ENCODE data around the gene OVCH2.
"Not testable (repeated sequence)": the region's sequence is repeated elsewhere in the genome, so short reads cannot be mapped to it uniquely, and the experiment has no call there.

OVCH2 gene, protein sequence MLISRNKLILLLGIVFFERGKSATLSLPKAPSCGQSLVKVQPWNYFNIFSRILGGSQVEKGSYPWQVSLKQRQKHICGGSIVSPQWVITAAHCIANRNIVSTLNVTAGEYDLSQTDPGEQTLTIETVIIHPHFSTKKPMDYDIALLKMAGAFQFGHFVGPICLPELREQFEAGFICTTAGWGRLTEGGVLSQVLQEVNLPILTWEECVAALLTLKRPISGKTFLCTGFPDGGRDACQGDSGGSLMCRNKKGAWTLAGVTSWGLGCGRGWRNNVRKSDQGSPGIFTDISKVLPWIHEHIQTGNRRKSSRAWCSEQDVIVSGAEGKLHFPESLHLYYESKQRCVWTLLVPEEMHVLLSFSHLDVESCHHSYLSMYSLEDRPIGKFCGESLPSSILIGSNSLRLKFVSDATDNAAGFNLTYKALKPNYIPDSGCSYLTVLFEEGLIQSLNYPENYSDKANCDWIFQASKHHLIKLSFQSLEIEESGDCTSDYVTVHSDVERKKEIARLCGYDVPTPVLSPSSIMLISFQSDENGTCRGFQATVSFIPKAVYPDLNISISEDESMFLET

DNA sequence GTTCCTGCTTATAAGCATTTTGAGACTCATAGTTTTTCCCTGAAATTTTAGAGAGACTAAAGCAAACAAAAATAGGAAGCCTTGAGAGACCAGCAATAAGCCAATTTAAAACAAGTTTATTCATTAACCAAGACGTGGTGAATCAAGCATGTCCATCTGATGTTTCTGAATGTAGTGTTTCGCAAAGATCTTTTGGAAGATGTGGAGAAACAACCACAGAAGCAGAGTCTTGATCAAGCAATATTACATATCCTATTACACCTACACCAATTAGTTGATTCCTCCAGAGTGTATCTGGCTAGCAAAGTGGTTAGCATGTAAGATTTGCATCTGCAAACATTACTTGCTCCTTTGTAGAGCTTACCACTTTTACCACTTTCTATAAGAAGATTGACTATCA is at the start of gene OVCH2:
OVCH2 (minus strand) TSS at position 101 of the 400 bp plus-strand sequence; CDS start at position 18, 83 bp downstream.
- H3K27ac ChIP-seq, result no peak within 1 kb of the TSS
- TF ChIP-seq, protein P1, sequence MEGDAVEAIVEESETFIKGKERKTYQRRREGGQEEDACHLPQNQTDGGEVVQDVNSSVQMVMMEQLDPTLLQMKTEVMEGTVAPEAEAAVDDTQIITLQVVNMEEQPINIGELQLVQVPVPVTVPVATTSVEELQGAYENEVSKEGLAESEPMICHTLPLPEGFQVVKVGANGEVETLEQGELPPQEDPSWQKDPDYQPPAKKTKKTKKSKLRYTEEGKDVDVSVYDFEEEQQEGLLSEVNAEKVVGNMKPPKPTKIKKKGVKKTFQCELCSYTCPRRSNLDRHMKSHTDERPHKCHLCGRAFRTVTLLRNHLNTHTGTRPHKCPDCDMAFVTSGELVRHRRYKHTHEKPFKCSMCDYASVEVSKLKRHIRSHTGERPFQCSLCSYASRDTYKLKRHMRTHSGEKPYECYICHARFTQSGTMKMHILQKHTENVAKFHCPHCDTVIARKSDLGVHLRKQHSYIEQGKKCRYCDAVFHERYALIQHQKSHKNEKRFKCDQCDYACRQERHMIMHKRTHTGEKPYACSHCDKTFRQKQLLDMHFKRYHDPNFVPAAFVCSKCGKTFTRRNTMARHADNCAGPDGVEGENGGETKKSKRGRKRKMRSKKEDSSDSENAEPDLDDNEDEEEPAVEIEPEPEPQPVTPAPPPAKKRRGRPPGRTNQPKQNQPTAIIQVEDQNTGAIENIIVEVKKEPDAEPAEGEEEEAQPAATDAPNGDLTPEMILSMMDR (conservative IDR thresholded peaks at IDR 0.05), result no peak

DNA sequence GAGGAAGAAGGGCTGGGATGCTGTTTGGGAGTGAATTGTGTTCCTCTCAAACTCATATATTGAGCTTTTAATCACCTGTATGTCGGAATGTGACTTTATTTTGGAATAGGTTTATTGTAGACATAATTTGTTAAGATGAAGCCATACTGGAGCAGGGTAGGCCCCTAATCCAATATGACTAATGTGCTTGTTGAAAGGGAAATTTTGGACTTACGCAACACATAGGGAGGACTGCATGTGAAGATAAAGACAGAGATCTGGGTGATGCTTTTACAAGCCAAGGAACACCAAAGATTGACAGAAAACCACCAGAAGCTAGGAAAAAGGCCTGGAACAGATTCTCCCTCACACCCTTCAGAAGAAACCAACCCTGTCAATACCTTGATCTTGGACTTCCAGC is 43.2 kb upstream of the OVCH2 start:
- TF ChIP-seq, protein P1 (conservative IDR thresholded peaks at IDR 0.05), result no peak

DNA sequence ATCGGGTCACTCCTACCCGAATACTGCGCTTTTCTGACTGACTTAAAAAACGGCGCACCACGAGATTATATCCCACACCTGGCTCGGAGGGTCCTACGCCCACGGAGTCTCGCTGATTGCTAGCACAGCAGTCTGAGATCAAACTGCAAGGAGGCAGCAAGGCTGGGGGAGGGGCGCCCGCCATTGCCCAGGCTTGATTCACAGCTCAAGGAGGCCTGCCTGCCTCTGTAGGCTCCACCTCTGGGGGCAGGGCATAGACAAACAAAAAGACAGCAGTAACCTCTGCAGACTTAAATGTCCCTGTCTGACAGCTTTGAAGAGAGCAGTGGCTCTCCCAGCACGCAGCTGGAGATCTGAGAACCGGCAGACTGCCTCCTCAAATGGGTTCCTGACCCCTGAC is 28.5 kb upstream of the OVCH2 start:
- H3K27ac ChIP-seq, result not testable (repeated sequence)

More for the DNA sequence above, 43.2 kb upstream of the OVCH2 start:
- H3K27ac ChIP-seq, result no peak overlapping the region

DNA sequence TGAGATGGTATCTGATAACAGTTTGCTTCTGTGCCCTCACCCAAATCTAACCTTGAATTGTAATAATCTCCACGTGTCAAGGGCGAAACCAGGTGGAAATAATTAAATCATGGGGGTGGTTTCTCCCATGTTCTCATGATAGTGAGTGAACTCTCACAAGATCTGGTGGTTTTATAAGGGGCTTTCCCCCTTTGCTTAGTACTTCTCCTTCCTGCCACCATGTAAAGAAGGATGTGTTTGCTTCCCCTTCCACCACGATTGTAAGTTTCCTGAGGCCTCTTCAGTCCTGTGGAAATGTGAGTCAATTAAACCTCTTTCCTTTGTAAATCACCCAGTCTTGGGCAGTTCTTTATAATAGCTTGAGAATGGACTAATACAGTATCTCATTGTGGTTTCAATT is 8.5 kb upstream of the OVCH2 start:
- H3K27ac ChIP-seq, result no peak overlapping the region
- TF ChIP-seq, protein P1 (conservative IDR thresholded peaks at IDR 0.05), result no peak

DNA sequence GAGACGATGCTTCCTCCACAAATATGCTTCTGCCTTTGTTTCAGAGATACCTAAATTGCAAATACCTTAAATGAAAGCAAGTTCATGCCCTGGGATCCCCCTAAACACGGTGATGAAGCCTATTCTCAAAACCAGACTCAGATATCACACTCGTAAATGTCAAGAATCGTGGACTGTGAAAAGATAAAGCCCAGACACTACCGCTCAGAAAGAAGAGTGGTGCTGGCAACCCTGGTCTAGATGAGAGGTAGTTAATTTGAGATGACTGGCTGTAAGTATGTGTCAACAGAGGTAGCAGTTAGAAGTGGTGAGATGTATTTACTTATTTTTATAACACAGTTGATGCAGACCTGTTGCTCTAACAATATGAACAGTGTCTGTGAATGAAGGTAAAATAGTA is 2.5 kb downstream of the OVCH2 start:
- TF ChIP-seq, protein P1 (conservative IDR thresholded peaks at IDR 0.05), result no peak

DNA sequence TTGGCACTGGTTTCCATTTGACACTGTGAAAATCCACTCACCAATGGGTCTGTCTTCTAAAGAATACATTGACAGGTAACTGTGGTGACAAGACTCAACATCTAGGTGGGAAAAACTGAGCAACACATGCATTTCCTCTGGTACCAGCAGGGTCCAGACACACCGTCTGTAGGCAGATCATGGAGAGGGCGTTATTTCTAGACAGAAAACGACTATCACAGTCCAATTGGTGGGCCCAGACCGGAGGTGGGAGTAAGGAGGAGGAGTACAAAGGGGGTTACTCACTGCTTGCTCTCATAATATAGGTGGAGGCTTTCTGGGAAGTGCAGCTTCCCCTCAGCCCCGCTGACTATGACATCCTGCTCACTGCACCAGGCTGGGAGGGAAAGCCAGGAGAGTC is 9.9 kb downstream of the OVCH2 start:
- no peak overlapping the region for H3K27ac ChIP-seq
- TF ChIP-seq, protein P1 (conservative IDR thresholded peaks at IDR 0.05), result no peak

More for the DNA sequence above, 2.5 kb downstream of the OVCH2 start:
- no peak overlapping the region for H3K27ac ChIP-seq

DNA sequence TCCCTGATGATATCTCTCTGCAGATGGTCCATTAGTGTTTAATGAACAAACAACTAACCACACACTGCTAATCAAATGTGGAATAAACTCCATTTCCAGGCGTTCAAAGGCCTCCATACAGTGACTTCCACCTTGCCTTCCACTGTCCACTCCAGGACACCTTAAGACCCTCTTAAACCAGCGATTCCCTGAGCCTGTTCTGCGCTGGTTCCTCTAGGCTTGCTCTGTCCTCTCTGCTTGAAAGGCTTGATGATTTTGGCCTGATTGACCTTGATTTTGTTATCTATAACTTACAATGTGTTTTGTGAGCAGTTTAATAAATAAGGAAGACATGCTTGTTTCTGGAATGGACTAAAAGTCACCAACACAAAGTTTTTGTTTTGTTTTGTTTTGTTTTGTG is 12.0 kb downstream of the OVCH2 start:
- TF ChIP-seq, protein P1 (conservative IDR thresholded peaks at IDR 0.05), result no peak
- no peak overlapping the region; the same call in 1 of the 2 replicates for H3K27ac ChIP-seq

DNA sequence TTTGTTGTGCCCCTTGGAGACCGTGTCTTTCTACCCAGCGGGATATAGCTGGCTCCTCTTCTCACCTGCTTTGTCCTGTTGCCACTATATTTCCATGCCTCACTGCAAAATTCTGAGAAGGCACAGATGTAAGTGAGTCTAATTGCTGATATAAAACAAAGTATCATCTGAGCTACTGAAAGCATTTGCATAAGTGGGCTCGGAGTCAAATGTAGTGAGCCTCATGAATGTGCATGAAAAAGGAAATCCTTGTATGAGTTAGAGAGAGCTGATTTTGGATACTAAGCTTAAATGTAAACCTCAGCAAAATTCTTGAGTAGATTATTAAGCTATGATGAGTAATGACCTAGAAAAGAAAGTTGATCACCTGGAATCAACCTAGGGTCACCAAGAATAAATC is 13.9 kb downstream of the OVCH2 start:
- H3K27ac ChIP-seq, result no peak overlapping the region
- TF ChIP-seq, protein P1 (conservative IDR thresholded peaks at IDR 0.05), result no peak

Data from VCaP (cell line).